Measurements from ENCODE around the gene ARHGEF10L.

Gene ARHGEF10L

DNA sequence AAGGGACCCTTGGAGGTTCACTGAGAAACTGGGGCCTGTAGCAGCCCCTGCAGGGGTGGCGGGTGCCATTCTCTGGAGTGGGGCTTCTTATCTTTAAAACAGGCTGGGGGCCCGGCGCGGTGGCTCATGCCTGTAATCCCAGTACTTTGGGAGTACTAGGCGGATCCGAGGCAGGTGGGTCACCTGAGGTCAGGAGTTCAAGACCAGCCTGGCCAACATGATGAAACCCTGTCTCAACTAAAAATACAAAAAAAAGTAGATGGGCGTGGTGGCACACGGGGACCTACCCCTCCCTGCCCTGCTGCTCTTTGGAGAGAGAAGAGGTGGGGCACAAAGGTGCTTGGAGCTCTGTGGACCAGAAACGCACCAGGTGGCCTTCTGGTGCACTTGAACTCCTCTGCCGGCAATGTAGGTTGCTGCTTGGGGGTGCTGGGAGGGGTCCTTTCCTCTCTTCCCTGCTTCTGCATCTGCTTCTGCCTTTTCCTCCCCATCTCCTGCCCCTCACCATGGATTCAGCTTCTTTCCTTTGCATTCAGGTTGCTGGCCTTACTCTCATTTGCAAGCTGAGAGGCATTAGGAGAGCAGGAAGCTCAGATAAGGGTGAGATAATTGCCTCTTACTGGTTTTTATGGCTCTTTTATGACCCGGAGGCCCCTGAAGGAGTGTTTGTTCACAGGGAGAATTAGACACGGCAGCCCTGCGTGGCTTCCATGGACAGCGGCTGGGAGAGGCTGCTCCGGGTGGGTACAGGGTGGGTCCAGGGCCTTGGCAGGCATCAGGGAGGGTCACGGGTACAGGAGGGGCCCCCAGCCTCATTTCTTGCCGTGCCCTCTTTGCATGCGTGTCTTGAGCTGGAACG is 57.4 kb downstream of the ARHGEF10L start (continued):
- TF ChIP-seq ZNF19 (tag by site-specific recombination; IDR thresholded peaks at IDR 0.05; ENCODE audit: low read depth), result no peak
- TF ChIP-seq, protein P1, sequence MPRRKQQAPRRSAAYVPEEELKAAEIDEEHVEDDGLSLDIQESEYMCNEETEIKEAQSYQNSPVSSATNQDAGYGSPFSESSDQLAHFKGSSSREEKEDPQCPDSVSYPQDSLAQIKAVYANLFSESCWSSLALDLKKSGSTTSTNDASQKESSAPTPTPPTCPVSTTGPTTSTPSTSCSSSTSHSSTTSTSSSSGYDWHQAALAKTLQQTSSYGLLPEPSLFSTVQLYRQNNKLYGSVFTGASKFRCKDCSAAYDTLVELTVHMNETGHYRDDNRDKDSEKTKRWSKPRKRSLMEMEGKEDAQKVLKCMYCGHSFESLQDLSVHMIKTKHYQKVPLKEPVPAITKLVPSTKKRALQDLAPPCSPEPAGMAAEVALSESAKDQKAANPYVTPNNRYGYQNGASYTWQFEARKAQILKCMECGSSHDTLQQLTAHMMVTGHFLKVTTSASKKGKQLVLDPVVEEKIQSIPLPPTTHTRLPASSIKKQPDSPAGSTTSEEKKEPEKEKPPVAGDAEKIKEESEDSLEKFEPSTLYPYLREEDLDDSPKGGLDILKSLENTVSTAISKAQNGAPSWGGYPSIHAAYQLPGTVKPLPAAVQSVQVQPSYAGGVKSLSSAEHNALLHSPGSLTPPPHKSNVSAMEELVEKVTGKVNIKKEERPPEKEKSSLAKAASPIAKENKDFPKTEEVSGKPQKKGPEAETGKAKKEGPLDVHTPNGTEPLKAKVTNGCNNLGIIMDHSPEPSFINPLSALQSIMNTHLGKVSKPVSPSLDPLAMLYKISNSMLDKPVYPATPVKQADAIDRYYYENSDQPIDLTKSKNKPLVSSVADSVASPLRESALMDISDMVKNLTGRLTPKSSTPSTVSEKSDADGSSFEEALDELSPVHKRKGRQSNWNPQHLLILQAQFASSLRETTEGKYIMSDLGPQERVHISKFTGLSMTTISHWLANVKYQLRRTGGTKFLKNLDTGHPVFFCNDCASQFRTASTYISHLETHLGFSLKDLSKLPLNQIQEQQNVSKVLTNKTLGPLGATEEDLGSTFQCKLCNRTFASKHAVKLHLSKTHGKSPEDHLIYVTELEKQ (tag by site-specific recombination; IDR thresholded peaks at IDR 0.05; ENCODE audit: borderline replicate concordance), result peak; percentile 85
- TF ChIP-seq MYNN (tag by site-specific recombination; IDR thresholded peaks at IDR 0.05; ENCODE audit: borderline replicate concordance), result no peak
- TF ChIP-seq ELK4 (IDR thresholded peaks at IDR 0.05; ENCODE audit: borderline replicate concordance, low read depth, low read length), result no peak
- TF ChIP-seq INSM2 (tag by site-specific recombination; IDR thresholded peaks at IDR 0.05), result peak; percentile 47; the same call in 1 of the 2 replicates
- TF ChIP-seq ZNF624 (tag by site-specific recombination; IDR thresholded peaks at IDR 0.05), result no peak
- no peak for TF ChIP-seq AEBP2 (tag by site-specific recombination; IDR thresholded peaks at IDR 0.05; ENCODE audit: borderline replicate concordance)
- TF ChIP-seq ZFP41 (tag by site-specific recombination; IDR thresholded peaks at IDR 0.05; ENCODE audit: borderline replicate concordance), result no peak
- TF ChIP-seq BCL6B (tag by site-specific recombination; IDR thresholded peaks at IDR 0.05), result no peak
- TF ChIP-seq ZFHX2 (tag by site-specific recombination; conservative IDR thresholded peaks at IDR 0.05), result no peak
- no peak for TF ChIP-seq REPIN1 (tag by site-specific recombination; IDR thresholded peaks at IDR 0.05; ENCODE audit: low read depth)
- TF ChIP-seq ZNF221 (tag by site-specific recombination; IDR thresholded peaks at IDR 0.05; ENCODE audit: borderline replicate concordance), result no peak
- TF ChIP-seq, protein P2, sequence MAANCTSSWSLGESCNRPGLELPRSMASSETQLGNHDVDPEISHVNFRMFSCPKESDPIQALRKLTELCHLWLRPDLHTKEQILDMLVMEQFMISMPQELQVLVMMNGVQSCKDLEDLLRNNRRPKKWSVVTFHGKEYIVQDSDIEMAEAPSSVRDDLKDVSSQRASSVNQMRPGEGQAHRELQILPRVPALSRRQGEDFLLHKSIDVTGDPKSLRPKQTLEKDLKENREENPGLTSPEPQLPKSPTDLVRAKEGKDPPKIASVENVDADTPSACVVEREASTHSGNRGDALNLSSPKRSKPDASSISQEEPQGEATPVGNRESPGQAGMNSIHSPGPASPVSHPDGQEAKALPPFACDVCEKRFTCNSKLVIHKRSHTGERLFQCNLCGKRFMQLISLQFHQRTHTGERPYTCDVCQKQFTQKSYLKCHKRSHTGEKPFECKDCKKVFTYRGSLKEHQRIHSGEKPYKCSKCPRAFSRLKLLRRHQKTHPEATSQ (tag by site-specific recombination; IDR thresholded peaks at IDR 0.05), result no peak
- peak; percentile 41; the same call in 1 of the 2 replicates for TF ChIP-seq ZNF2 (tag by site-specific recombination; IDR thresholded peaks at IDR 0.05)
- TF ChIP-seq ZNF292 (tag by site-specific recombination; IDR thresholded peaks at IDR 0.05; ENCODE audit: borderline replicate concordance, low read depth), result no peak
- no peak for TF ChIP-seq SETDB1 (IDR thresholded peaks at IDR 0.05; ENCODE audit: insufficient read length, low read length)
- TF ChIP-seq, protein P3, sequence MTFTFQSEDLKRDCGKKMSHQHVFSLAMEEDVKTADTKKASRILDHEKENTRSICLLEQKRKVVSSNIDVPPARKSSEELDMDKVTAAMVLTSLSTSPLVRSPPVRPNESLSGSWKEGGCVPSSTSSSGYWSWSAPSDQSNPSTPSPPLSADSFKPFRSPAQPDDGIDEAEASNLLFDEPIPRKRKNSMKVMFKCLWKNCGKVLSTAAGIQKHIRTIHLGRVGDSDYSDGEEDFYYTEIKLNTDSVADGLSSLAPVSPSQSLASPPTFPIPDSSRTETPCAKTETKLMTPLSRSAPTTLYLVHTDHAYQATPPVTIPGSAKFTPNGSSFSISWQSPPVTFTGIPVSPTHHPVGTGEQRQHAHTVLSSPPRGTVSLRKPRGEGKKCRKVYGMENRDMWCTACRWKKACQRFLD (tag by site-specific recombination; IDR thresholded peaks at IDR 0.05), result no peak
- no peak for TF ChIP-seq RBAK (tag by site-specific recombination; IDR thresholded peaks at IDR 0.05)
- TF ChIP-seq ZNF501 (tag by site-specific recombination; IDR thresholded peaks at IDR 0.05), result no peak
- TF ChIP-seq EGR2 (tag by site-specific recombination; IDR thresholded peaks at IDR 0.05; ENCODE audit: low read depth), result no peak
- TF ChIP-seq, protein P4, sequence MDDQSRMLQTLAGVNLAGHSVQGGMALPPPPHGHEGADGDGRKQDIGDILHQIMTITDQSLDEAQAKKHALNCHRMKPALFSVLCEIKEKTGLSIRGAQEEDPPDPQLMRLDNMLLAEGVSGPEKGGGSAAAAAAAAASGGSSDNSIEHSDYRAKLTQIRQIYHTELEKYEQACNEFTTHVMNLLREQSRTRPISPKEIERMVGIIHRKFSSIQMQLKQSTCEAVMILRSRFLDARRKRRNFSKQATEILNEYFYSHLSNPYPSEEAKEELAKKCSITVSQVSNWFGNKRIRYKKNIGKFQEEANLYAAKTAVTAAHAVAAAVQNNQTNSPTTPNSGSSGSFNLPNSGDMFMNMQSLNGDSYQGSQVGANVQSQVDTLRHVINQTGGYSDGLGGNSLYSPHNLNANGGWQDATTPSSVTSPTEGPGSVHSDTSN (CRISPR knock-in tag; IDR thresholded peaks at IDR 0.05), result no peak
- peak; percentile 96 for TF ChIP-seq ZXDB (tag by site-specific recombination; IDR thresholded peaks at IDR 0.05)
- no peak for TF ChIP-seq MZF1 (tag by site-specific recombination; IDR thresholded peaks at IDR 0.05; ENCODE audit: borderline replicate concordance)
- no peak for TF ChIP-seq ZNF248 (tag by site-specific recombination; IDR thresholded peaks at IDR 0.05)
- no peak for TF ChIP-seq ZNF514 (tag by site-specific recombination; IDR thresholded peaks at IDR 0.05)
- TF ChIP-seq ZNF184 (tag by site-specific recombination; IDR thresholded peaks at IDR 0.05), result no peak
